ENCODE results near the gene RGS16. TPM values are rescaled to one million over a fixed set of nuclear protein-coding genes. Genes with fewer than 3 reads are reported as not detected.
A peak's percentile ranks its signal among the peaks of the same experiment; 100 is the strongest.

Gene RGS16
- total and polyA plus RNA-seq, 7 experiments from 2014 or later: 0.10 to 17.5 (median 0.54) TPM

DNA sequence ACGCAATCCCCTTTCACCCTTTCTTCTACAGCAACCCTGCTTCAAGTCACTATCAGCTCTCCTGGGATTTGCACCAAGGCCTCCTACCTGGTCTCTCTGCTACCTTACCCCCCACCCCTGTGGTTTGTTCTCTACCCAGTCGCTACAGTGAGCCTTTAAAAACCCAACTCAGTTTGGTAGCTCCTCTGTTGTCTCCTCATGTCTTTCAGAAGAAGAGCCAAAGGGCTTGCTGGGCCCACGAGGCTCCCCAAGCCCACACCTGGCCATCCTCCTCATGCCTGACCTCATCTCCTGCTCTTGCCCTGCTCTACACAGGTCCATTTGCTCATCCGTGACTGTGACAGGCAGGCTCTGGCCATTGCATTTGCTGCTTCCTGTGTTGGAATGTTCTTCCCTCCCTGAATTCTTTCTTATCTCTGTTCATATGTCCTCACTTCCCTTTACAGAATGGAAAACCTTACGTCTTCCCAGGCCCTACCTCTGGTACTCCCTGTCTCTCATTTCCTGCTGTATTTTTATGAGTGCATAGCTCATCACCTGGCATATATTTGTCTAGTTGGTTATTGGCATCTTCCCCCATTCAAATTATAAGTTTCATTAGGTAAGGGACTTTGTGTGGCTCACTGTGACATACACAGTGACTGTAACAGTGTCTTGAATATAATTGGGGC is 3.3 kb downstream of the RGS16 start:
- Mint-ChIP-seq H3K4me3 (no peak overlapping the region), H3K9me3 (no peaks in the 10 kb centered on the region), H3K27ac (no peak overlapping the region), H3K27me3 (peaks cover 0 to 3% (median 0%) of the 10 kb centered on the region in 5 donors), H3K36me3 (peaks cover 0 to 13% (median 0%) of the 10 kb centered on the region in 5 donors), H3K4me1 (peaks cover 0 to 20% (median 15%) of the 10 kb centered on the region in 7 donors)
- H3K27ac ChIP-seq (ENCODE audit: low read depth, low read length): no peak overlapping the region
- no peaks in the 10 kb centered on the region for H3K27me3 ChIP-seq (ENCODE audit: control insufficient read depth in 2 of 2, insufficient read depth in 2 of 2, low read length in 2 of 2)
- no peaks in the 10 kb centered on the region for H3K36me3 ChIP-seq (ENCODE audit: control insufficient read depth in 2 of 3, insufficient read depth in 3 of 3, low read length in 3 of 3)
- ATAC-seq (no peak), DNase-seq (no peak)
- POLR2A ChIA-PET: interaction anchor here (0.7 to 3.4 kb wide), 7 partner anchors 12 to 211 kb away, joined by 3 to 11 read pairs (median 3); partner anchors contain the start of gene RNASEL
- intact Hi-C loops (cut with micrococcal nuclease): loop anchor here (1.0 to 10.0 kb wide), 12 partner anchors 76 to 1496 kb away; partner anchors contain the start of genes GLUL (in 2 of the 2), DHX9 (in 1 of the 2) and SMG7 (in 1 of the 2)
- no peak overlapping the region for H3K4me3 ChIP-seq (ENCODE audit: low read length)
- CTCF ChIA-PET: interaction anchor here (0.7 to 18.0 kb wide), 10 partner anchors 12 to 516 kb away, joined by 3 to 403 read pairs (median 6); partner anchors contain the start of genes NPL and RNASEL
- peaks cover 13 to 26% of the 10 kb centered on the region in 2 donors for H3K4me1 ChIP-seq (ENCODE audit: control insufficient read depth in 2 of 2, insufficient read depth in 2 of 2, low read length in 2 of 2)
- H3K9me3 ChIP-seq (ENCODE audit: control insufficient read depth in 2 of 3, low read length in 3 of 3): no peaks in the 10 kb centered on the region

DNA sequence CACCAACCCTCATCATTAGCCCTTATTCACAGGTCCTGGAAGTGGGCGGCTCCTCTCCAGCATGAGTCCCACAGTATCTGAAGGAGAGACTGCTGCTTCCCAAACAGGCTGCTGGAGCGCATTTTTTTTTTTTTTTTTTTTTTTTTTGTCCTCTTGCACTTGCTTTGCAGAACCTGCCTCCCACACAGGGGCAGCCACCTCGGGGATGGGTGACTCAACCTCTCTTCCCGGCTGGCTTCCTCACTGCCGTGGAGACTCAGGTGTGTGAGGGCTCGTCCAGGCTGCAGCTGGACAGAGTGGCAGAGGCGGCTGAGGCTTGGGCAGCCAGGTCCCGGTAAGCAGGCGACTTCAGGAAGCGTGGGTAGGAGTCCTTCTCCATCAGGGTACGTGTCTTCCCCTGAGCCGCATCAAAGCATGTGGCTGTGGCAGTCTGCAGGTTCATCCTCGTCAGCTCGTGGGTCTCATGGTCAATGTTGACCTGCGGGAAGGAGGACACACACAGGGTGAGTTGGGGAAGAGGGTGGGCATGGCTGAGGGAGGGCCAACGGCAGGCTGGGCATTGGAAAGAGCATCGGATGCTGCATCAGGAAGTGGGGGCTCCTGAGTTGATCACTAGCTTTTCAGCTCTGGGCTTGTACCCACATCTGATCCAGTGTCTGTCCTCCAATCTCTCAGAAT is 4.0 kb downstream of the RGS16 start:
- Mint-ChIP-seq H3K27me3 (peaks cover 0 to 3% (median 0%) of the 10 kb centered on the region in 5 donors), H3K4me3 (no peak overlapping the region), H3K4me1 (peaks cover 0 to 20% (median 15%) of the 10 kb centered on the region in 7 donors), H3K9me3 (no peaks in the 10 kb centered on the region), H3K36me3 (peaks cover 0 to 13% (median 0%) of the 10 kb centered on the region in 5 donors), H3K27ac (peak overlapping the region in 1 of 9 donors; percentile 32)
- POLR2A ChIA-PET: interaction anchor here (1.0 to 3.4 kb wide), 3 partner anchors 12 to 210 kb away, joined by 3 to 11 read pairs (median 4); partner anchors contain the start of gene RNASEL
- H3K4me1 ChIP-seq (ENCODE audit: control insufficient read depth in 2 of 2, insufficient read depth in 2 of 2, low read length in 2 of 2): peaks cover 13 to 26% of the 10 kb centered on the region in 2 donors
- no peak overlapping the region for H3K4me3 ChIP-seq (ENCODE audit: low read length)
- no peaks in the 10 kb centered on the region for H3K36me3 ChIP-seq (ENCODE audit: control insufficient read depth in 2 of 3, insufficient read depth in 3 of 3, low read length in 3 of 3)
- intact Hi-C loops (cut with micrococcal nuclease): loop anchor here (5.0 to 10.0 kb wide), 9 partner anchors 77 to 1495 kb away; partner anchors contain the start of genes GLUL (in 2 of the 2) and SMG7 (in 1 of the 2)
- H3K9me3 ChIP-seq (ENCODE audit: control insufficient read depth in 2 of 3, low read length in 3 of 3): no peaks in the 10 kb centered on the region
- no peaks in the 10 kb centered on the region for H3K27me3 ChIP-seq (ENCODE audit: control insufficient read depth in 2 of 2, insufficient read depth in 2 of 2, low read length in 2 of 2)
- no peak for ATAC-seq
- no peak overlapping the region for H3K27ac ChIP-seq (ENCODE audit: low read depth, low read length)
- CTCF ChIA-PET: interaction anchor here (0.9 to 18.0 kb wide), 6 partner anchors 12 to 515 kb away, joined by 3 to 403 read pairs (median 16); partner anchors contain the start of genes NPL and RNASEL
- DNase-seq: no peak

DNA sequence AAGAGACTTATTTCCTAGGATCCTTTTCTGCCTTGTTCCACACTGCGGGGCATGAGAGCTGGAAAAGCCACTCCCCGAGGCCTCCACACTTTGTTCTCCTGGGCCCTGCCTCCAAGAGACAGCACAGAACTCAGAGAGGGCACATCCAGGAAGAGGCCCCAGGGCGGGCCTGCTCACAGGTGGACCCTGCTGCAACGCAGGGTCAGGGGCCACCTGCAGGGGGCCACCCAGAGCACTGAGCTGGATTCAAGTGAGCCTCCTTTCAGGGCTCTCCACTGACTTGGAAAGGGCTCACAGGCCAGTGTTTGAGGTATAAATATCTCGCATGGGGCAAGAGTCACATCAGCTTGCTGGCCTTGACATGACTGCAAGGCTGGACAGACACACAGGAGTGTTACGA is 4.8 kb downstream of the RGS16 start:
- Histone ChIP-seq H3K9me3 (ENCODE audit: control insufficient read depth in 2 of 3, low read length in 3 of 3) (no peaks in the 10 kb centered on the region), H3K4me1 (ENCODE audit: control insufficient read depth in 2 of 2, insufficient read depth in 2 of 2, low read length in 2 of 2) (peaks cover 6 to 19% of the 10 kb centered on the region in 2 donors), H3K27ac (ENCODE audit: low read depth, low read length) (no peak overlapping the region), H3K36me3 (ENCODE audit: control insufficient read depth in 2 of 3, insufficient read depth in 3 of 3, low read length in 3 of 3) (no peaks in the 10 kb centered on the region), H3K27me3 (ENCODE audit: control insufficient read depth in 2 of 2, insufficient read depth in 2 of 2, low read length in 2 of 2) (no peaks in the 10 kb centered on the region), H3K4me3 (ENCODE audit: low read length) (no peak overlapping the region)
- Mint-ChIP-seq H3K4me3 (no peak overlapping the region), H3K36me3 (peaks cover 0 to 13% (median 0%) of the 10 kb centered on the region in 5 donors), H3K27me3 (peaks cover 0 to 5% (median 0%) of the 10 kb centered on the region in 5 donors), H3K27ac (no peak overlapping the region), H3K9me3 (no peaks in the 10 kb centered on the region), H3K4me1 (peaks cover 0 to 15% (median 12%) of the 10 kb centered on the region in 7 donors)
- ChIA-PET CTCF (interaction anchor here (0.5 to 18.0 kb wide), 6 partner anchors 11 to 515 kb away, joined by 3 to 403 read pairs (median 16); partner anchors contain the start of genes NPL and RNASEL), POLR2A (interaction anchor here (1.3 to 3.4 kb wide), 3 partner anchors 183 to 188 kb away, joined by 3 to 11 read pairs (median 4); no protein-coding TSS in a partner anchor)
- intact Hi-C loops (cut with micrococcal nuclease): no loop called here
- DNase-seq (no peak), ATAC-seq (no peak)

DNA sequence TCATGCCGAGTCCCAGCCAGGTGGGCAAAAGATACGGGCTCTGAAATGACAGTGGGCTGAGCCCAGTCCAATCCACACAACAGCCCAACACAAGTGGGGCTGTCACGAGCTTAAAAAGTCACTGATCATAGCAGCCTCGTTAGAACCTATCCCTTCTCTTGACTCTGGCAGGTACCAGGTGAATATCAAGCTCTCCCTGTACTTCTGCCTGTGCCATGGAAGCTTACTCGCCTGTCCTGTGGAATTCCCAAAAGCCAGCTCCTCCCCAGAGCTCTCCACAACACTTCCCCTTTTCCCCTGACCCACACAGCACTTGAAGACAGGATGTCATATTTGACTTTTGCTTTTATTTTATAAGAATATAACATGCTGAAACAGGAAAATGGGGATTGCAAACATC is 5.9 kb downstream of the RGS16 start:
- Mint-ChIP-seq H3K9me3 (no peaks in the 10 kb centered on the region), H3K4me1 (peaks cover 0 to 11% (median 4%) of the 10 kb centered on the region in 7 donors), H3K36me3 (peaks cover 0 to 13% (median 0%) of the 10 kb centered on the region in 5 donors), H3K4me3 (no peak overlapping the region), H3K27ac (no peak overlapping the region), H3K27me3 (peaks cover 0 to 14% (median 0%) of the 10 kb centered on the region in 5 donors)
- H3K9me3 ChIP-seq (ENCODE audit: control insufficient read depth in 2 of 3, low read length in 3 of 3): no peaks in the 10 kb centered on the region
- H3K36me3 ChIP-seq (ENCODE audit: control insufficient read depth in 2 of 3, insufficient read depth in 3 of 3, low read length in 3 of 3): no peaks in the 10 kb centered on the region
- H3K4me1 ChIP-seq (ENCODE audit: control insufficient read depth in 2 of 2, insufficient read depth in 2 of 2, low read length in 2 of 2): peaks cover 0 to 11% of the 10 kb centered on the region in 2 donors
- intact Hi-C loops (cut with micrococcal nuclease): no loop called here
- ATAC-seq: no peak
- no peak overlapping the region for H3K4me3 ChIP-seq (ENCODE audit: low read length)
- DNase-seq: no peak
- CTCF ChIA-PET: interaction anchor here (0.5 to 18.0 kb wide), 5 partner anchors 10 to 513 kb away, joined by 3 to 403 read pairs (median 25); partner anchors contain the start of genes NPL and RNASEL
- POLR2A ChIA-PET: interaction anchor here (1.3 to 3.4 kb wide), 3 partner anchors 184 to 189 kb away, joined by 3 to 11 read pairs (median 4); no protein-coding TSS in a partner anchor
- no peaks in the 10 kb centered on the region for H3K27me3 ChIP-seq (ENCODE audit: control insufficient read depth in 2 of 2, insufficient read depth in 2 of 2, low read length in 2 of 2)
- no peak overlapping the region for H3K27ac ChIP-seq (ENCODE audit: low read depth, low read length)

DNA sequence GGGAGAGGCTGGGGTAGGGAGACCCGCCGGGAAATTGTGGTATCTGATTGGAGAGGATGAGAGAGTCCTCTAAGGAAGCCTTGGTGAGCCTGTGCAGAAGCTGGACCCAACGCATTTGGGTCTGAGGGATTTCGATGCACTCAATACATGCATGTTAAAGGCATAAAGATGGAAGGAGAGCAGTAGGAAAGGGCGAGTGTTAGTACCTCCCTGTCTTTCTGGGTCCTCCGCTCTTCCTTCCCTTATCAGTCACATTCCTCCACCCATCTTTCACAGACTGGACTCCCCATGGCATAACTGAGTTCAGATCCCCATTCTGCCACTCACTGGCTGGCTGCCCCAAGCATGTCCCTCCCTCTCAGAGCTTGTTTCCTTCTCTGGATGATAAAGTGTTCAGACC is 7.3 kb downstream of the RGS16 start:
- H3K27me3 ChIP-seq (ENCODE audit: control insufficient read depth in 2 of 2, insufficient read depth in 2 of 2, low read length in 2 of 2): no peaks in the 10 kb centered on the region
- Mint-ChIP-seq H3K36me3 (peaks cover 0 to 10% (median 0%) of the 10 kb centered on the region in 5 donors), H3K4me1 (peaks cover 0 to 11% (median 0%) of the 10 kb centered on the region in 7 donors), H3K9me3 (peaks cover 0 to under 1% (median 0%) of the 10 kb centered on the region in 11 donors), H3K4me3 (no peak overlapping the region), H3K27me3 (peaks cover 0 to 16% (median 0%) of the 10 kb centered on the region in 5 donors), H3K27ac (peak overlapping the region in 1 of 9 donors; percentile 4)
- ChIA-PET CTCF (interaction anchor here (1.6 to 18.0 kb wide), 3 partner anchors 10 to 510 kb away, joined by 3 to 403 read pairs (median 26); partner anchors contain the start of gene NPL), POLR2A (interaction anchor here (1.1 to 3.0 kb wide), 3 partner anchors 9 to 187 kb away, joined by 3 to 7 read pairs (median 4); no protein-coding TSS in a partner anchor)
- no peaks in the 10 kb centered on the region for H3K36me3 ChIP-seq (ENCODE audit: control insufficient read depth in 2 of 3, insufficient read depth in 3 of 3, low read length in 3 of 3)
- H3K4me3 ChIP-seq (ENCODE audit: low read length): no peak overlapping the region
- no peak for DNase-seq
- H3K4me1 ChIP-seq (ENCODE audit: control insufficient read depth in 2 of 2, insufficient read depth in 2 of 2, low read length in 2 of 2): peaks cover 0 to 4% of the 10 kb centered on the region in 2 donors
- H3K9me3 ChIP-seq (ENCODE audit: control insufficient read depth in 2 of 3, low read length in 3 of 3): no peaks in the 10 kb centered on the region
- no peak overlapping the region for H3K27ac ChIP-seq (ENCODE audit: low read depth, low read length)
- intact Hi-C loops (cut with micrococcal nuclease): no loop called here
- no peak for ATAC-seq

Data from naive thymus-derived CD4-positive, alpha-beta T cell (primary cell).